H9 (cell line): ENCODE measurements around the gene ADAM8. TPM values are rescaled to one million over a fixed set of nuclear protein-coding genes. Genes with fewer than 3 reads are reported as not detected.
A peak's percentile ranks its signal among the peaks of the same experiment; 100 is the strongest.
"Not testable (repeated sequence)": the region's sequence is repeated elsewhere in the genome, so short reads cannot be mapped to it uniquely, and the experiment has no call there.

ENCODE experiments used
- DNase-seq: peaks from one replicate; pipeline ENCODE4 v3.0.0-alpha.2; 2017
- H2AFZ ChIP-seq: one replicate; pipeline ENCODE4 v1.6.1; 2013; ENCODE audit warnings: mild to moderate bottlenecking, low read length, control low read depth, moderate library complexity
- H2AK5ac ChIP-seq: 2 replicates; pipeline ENCODE4 v1.6.1; 2013; ENCODE audit warnings: low read length, control low read depth, mixed read lengths; ENCODE audit not compliant: insufficient read length
- H2BK120ac ChIP-seq: one replicate; pipeline ENCODE4 v1.6.1; 2013; ENCODE audit warnings: low read depth, mild to moderate bottlenecking, low read length, control low read depth, inconsistent platforms; ENCODE audit not compliant: poor library complexity, severe bottlenecking
- H2BK12ac ChIP-seq: 2 replicates; pipeline ENCODE4 v1.6.1; 2013; ENCODE audit warnings: low read length, control low read depth, mixed read lengths, low read depth; ENCODE audit not compliant: insufficient read length
- H2BK15ac ChIP-seq: 2 replicates; pipeline ENCODE4 v1.6.1; 2013; ENCODE audit warnings: low read depth, low read length, control low read depth
- H2BK20ac ChIP-seq: one replicate; pipeline ENCODE4 v1.6.1; 2013; ENCODE audit warnings: low read depth, mild to moderate bottlenecking, low read length, control low read depth, inconsistent platforms; ENCODE audit not compliant: poor library complexity, severe bottlenecking
- H2BK5ac ChIP-seq: 2 replicates; pipeline ENCODE4 v1.6.1; 2013; ENCODE audit warnings: low read length, control low read depth, mixed read lengths; ENCODE audit not compliant: insufficient read length
- H3K14ac ChIP-seq: 2 replicates; pipeline ENCODE4 v1.6.1; 2013; ENCODE audit warnings: low read length, control low read depth; ENCODE audit not compliant: insufficient read depth
- H3K18ac ChIP-seq: 2 replicates; pipeline ENCODE4 v1.6.1; 2013; ENCODE audit warnings: low read depth, mild to moderate bottlenecking, mixed read lengths, low read length, control low read depth; ENCODE audit not compliant: insufficient read length
- H3K23ac ChIP-seq: 2 replicates; pipeline ENCODE4 v1.6.1; 2013; ENCODE audit warnings: low read length, control low read depth, mixed read lengths, low read depth; ENCODE audit not compliant: insufficient read length
- H3K23me2 ChIP-seq: 2 replicates; pipeline ENCODE4 v1.6.1; 2013; ENCODE audit warnings: low read depth, mild to moderate bottlenecking, mixed read lengths, low read length, control low read depth; ENCODE audit not compliant: insufficient read length, poor library complexity, severe bottlenecking
- H3K27ac ChIP-seq: 2 replicates; pipeline ENCODE4 v1.5.1; 2013; ENCODE audit warnings: low read length, control low read depth, mixed read lengths, low read depth; ENCODE audit not compliant: insufficient read length
- H3K27me3 ChIP-seq: 2 replicates; pipeline ENCODE4 v1.6.1; 2013; ENCODE audit warnings: low read length, control low read depth, inconsistent platforms; ENCODE audit not compliant: insufficient read depth
- H3K4ac ChIP-seq: 2 replicates; pipeline ENCODE4 v1.6.1; 2013; ENCODE audit warnings: low read depth, mild to moderate bottlenecking, control low read depth, inconsistent platforms, low read length, moderate library complexity
- H3K4me1 ChIP-seq: 2 replicates; pipeline ENCODE4 v1.6.1; 2013; ENCODE audit warnings: low read length, control low read depth, inconsistent platforms; ENCODE audit not compliant: insufficient read depth
- H3K4me2 ChIP-seq: 2 replicates; pipeline ENCODE4 v1.6.1; 2013; ENCODE audit warnings: low read length, control low read depth, mixed read lengths; ENCODE audit not compliant: insufficient read length, insufficient read depth
- H3K56ac ChIP-seq: 2 replicates; pipeline ENCODE4 v1.6.1; 2013; ENCODE audit warnings: low read depth, mild to moderate bottlenecking, mixed read lengths, low read length, control low read depth; ENCODE audit not compliant: insufficient read length
- H3K79me1 ChIP-seq: 2 replicates; pipeline ENCODE4 v1.6.1; 2013; ENCODE audit warnings: low read depth, mild to moderate bottlenecking, moderate library complexity, low read length, control low read depth, inconsistent platforms; ENCODE audit not compliant: insufficient read depth, poor library complexity, severe bottlenecking
- H3K79me2 ChIP-seq: 2 replicates; pipeline ENCODE4 v1.6.1; 2013; ENCODE audit warnings: low read length, control low read depth, inconsistent platforms; ENCODE audit not compliant: insufficient read depth
- H3K9ac ChIP-seq: 2 replicates; pipeline ENCODE4 v1.6.1; 2013; ENCODE audit warnings: low read length, control low read depth, mixed read lengths; ENCODE audit not compliant: insufficient read length; ENCODE audit errors: extremely low read depth
- H3K9me3 ChIP-seq: one replicate; pipeline ENCODE4 v1.6.1; 2013; ENCODE audit warnings: low read depth, low read length, inconsistent platforms; ENCODE audit not compliant: control insufficient read depth
- H3T11ph ChIP-seq: one replicate; pipeline ENCODE4 v1.6.1; 2013; ENCODE audit warnings: mild to moderate bottlenecking, low read length, control low read depth, inconsistent platforms
- H4K20me1 ChIP-seq: one replicate; pipeline ENCODE4 v1.6.1; 2013; ENCODE audit not compliant: control insufficient read depth, insufficient read length, insufficient read depth
- H4K5ac ChIP-seq: 2 replicates; pipeline ENCODE4 v1.6.1; 2013; ENCODE audit warnings: low read depth, mild to moderate bottlenecking, mixed read lengths, low read length, control low read depth; ENCODE audit not compliant: insufficient read length
- H4K8ac ChIP-seq: replicated peaks from 2 replicates; pipeline ENCODE4 v1.6.1; 2013; ENCODE audit warnings: low read length, control low read depth, mixed read lengths, low read depth; ENCODE audit not compliant: insufficient read length
- H4K91ac ChIP-seq: 2 replicates; pipeline ENCODE4 v1.6.1; 2013; ENCODE audit warnings: low read depth, mild to moderate bottlenecking, moderate library complexity, mixed read lengths, low read length, control low read depth; ENCODE audit not compliant: insufficient read length
- H3K27ac Mint-ChIP-seq, 3 experiments: 2 replicates in 2 of 3; 3 replicates in 1 of 3; pipeline ENCODE4 v1.8.0; 2020 to 2021; ENCODE audit warnings: mixed read lengths in 3 of 3, mild to moderate bottlenecking in 1 of 3, moderate library complexity in 1 of 3
- H3K27me3 Mint-ChIP-seq: 2 replicates; pipeline ENCODE4 v1.8.0; 2021; ENCODE audit warnings: low read depth, mild to moderate bottlenecking, moderate library complexity, mixed read lengths
- H3K36me3 Mint-ChIP-seq, 3 experiments: 2 replicates in 2 of 3; 3 replicates in 1 of 3; pipeline ENCODE4 v1.8.0; 2020 to 2021; ENCODE audit warnings: low read depth in 3 of 3, mixed read lengths in 3 of 3; ENCODE audit not compliant: insufficient read depth in 1 of 3
- H3K4me1 Mint-ChIP-seq, 2 experiments: 2 replicates each; pipeline ENCODE4 v1.8.0; 2020; ENCODE audit warnings: mixed read lengths in 2 of 2
- H3K4me3 Mint-ChIP-seq, 2 experiments: 2 replicates in 1 of 2; 3 replicates in 1 of 2; pipeline ENCODE4 v1.8.0; 2020 to 2021; ENCODE audit warnings: mild to moderate bottlenecking in 2 of 2, mixed read lengths in 2 of 2, moderate library complexity in 1 of 2
- H3K9me3 Mint-ChIP-seq, 2 experiments: 2 replicates in 1 of 2; 3 replicates in 1 of 2; pipeline ENCODE4 v1.8.0; 2020; ENCODE audit warnings: mild to moderate bottlenecking in 2 of 2, mixed read lengths in 2 of 2, moderate library complexity in 1 of 2
- CTCF ChIP-seq: fragments of 200-600 bp; sonication (generic); conservative IDR thresholded peaks from 3 replicates; pipeline ENCODE4 v1.8.0; 2021; ENCODE audit warnings: antibody characterized with exemption, mild to moderate bottlenecking
- WGBS: extraction: QIAGEN DNeasy Blood & Tissue Kit; methylation state at CpG from one replicate; pipeline ENCODE4 v1.1.7; 2013; ENCODE audit warnings: missing lambda C conversion rate, low lambda C conversion rate, mixed read lengths; ENCODE audit not compliant: insufficient read length; ENCODE audit errors: extremely low coverage; 5-methylcytosine and 5-hydroxymethylcytosine counted together
- total RNA-seq: library from RNA; stranded (reverse); gene quantifications from 2 replicates; pipeline ENCODE4 v1.2.1, GENCODE V29; 2021

ADAM8 gene
- total RNA-seq, 1 experiment from 2014 or later: 5.4 TPM

GRCh38 chr10:133235265-133235855, 41.3 kb downstream of the ADAM8 start:
- no peak overlapping the region for H3K27ac Mint-ChIP-seq
- no peak overlapping the region for H3K4ac ChIP-seq
- H3K27me3 ChIP-seq: peaks cover 14% of the 10 kb centered on the region; the same call in 1 of the 2 replicates
- H3K4me1 ChIP-seq: no peaks in the 10 kb centered on the region; the same call in 1 of the 2 replicates
- H3T11ph ChIP-seq: no peak overlapping the region
- H2AFZ ChIP-seq: no peak overlapping the region
- H4K91ac ChIP-seq: no peak overlapping the region
- H4K20me1 ChIP-seq: no peaks in the 10 kb centered on the region
- H2BK120ac ChIP-seq: no peak overlapping the region
- no peak overlapping the region for H2BK15ac ChIP-seq
- H3K4me3 Mint-ChIP-seq: peak overlapping the region; percentile 39 to 69; a peak in 3 of 5 replicates
- H2BK20ac ChIP-seq: no peak overlapping the region
- TF ChIP-seq CTCF: no peak
- H3K9me3 ChIP-seq: no peaks in the 10 kb centered on the region
- peaks cover 0 to 13% (median 0%) of the 10 kb centered on the region in 3 experiments; a peak in 3 of 7 replicates for H3K36me3 Mint-ChIP-seq
- H3K56ac ChIP-seq: no peak overlapping the region
- no peak overlapping the region for H3K9ac ChIP-seq
- H3K23ac ChIP-seq: no peak overlapping the region
- H3K9me3 Mint-ChIP-seq: peaks cover 0 to 4% of the 10 kb centered on the region in 2 experiments; a peak in 2 of 5 replicates
- H3K27ac ChIP-seq: no peak overlapping the region
- no CpG with 5 or more reads among the region's 48 CpGs for WGBS
- no peak overlapping the region for H2BK12ac ChIP-seq
- peaks cover 74% of the 10 kb centered on the region for H3K27me3 Mint-ChIP-seq
- no peak overlapping the region for H2BK5ac ChIP-seq
- no peaks in the 10 kb centered on the region for H3K79me2 ChIP-seq
- H4K5ac ChIP-seq: no peak overlapping the region
- no peak overlapping the region; the same call in 1 of the 2 replicates for H3K14ac ChIP-seq
- H4K8ac ChIP-seq: no peak overlapping the region
- no peaks in the 10 kb centered on the region for H3K79me1 ChIP-seq
- peak overlapping the region; percentile 27 for H3K4me2 ChIP-seq
- H3K18ac ChIP-seq: no peak overlapping the region
- H3K23me2 ChIP-seq: peaks cover 14% of the 10 kb centered on the region
- H2AK5ac ChIP-seq: no peak overlapping the region
- peaks cover 19 to 28% of the 10 kb centered on the region in 2 experiments for H3K4me1 Mint-ChIP-seq
- DNase-seq: no peak

GRCh38 chr10:133234796-133235195, 41.9 kb downstream of the ADAM8 start:
- H3K27ac ChIP-seq, H3K18ac ChIP-seq, H4K8ac ChIP-seq, H3K9me3 Mint-ChIP-seq, H4K20me1 ChIP-seq, H2BK15ac ChIP-seq, H2BK5ac ChIP-seq, H4K5ac ChIP-seq, H3K23ac ChIP-seq, H3T11ph ChIP-seq, H2BK120ac ChIP-seq, H3K27ac Mint-ChIP-seq, H3K4me2 ChIP-seq, DNase-seq, H2BK20ac ChIP-seq, H4K91ac ChIP-seq, H3K14ac ChIP-seq, H3K79me1 ChIP-seq, H2AK5ac ChIP-seq, H2BK12ac ChIP-seq, H3K9me3 ChIP-seq, H3K4ac ChIP-seq, H3K4me1 ChIP-seq, H2AFZ ChIP-seq, H3K79me2 ChIP-seq, H3K56ac ChIP-seq, H3K9ac ChIP-seq: not testable (repeated sequence)
- no CpG with 5 or more reads among the region's 10 CpGs for WGBS
- Histone ChIP-seq H3K27me3 (peaks cover 14% of the 10 kb centered on the region; the same call in 1 of the 2 replicates), H3K23me2 (peaks cover 14% of the 10 kb centered on the region)
- H3K27me3 Mint-ChIP-seq: peaks cover 77% of the 10 kb centered on the region
- peak overlapping the region; percentile 24 to 67; a peak in 4 of 5 replicates for H3K4me3 Mint-ChIP-seq
- H3K36me3 Mint-ChIP-seq: peaks cover 0 to 11% (median 0%) of the 10 kb centered on the region in 3 experiments; a peak in 3 of 7 replicates
- peaks cover 19 to 28% of the 10 kb centered on the region in 2 experiments for H3K4me1 Mint-ChIP-seq
